HEK293T (cell line): ENCODE measurements around the gene TTC33.
"Not testable (repeated sequence)": the region's sequence is repeated elsewhere in the genome, so short reads cannot be mapped to it uniquely, and the experiment has no call there.

Source experiments
- CTCF ChIA-PET: fragments of 350-600 bp; formaldehyde crosslinking; extraction: SDS; loops from one replicate; lab custom pipeline; 2021; ENCODE audit warnings: antibody characterized with exemption, inconsistent platforms; lab: Yijun Ruan, JAX
- POLR2A ChIA-PET: fragments of 350-600 bp; formaldehyde crosslinking; extraction: SDS; loops from one replicate; lab custom pipeline; 2020; ENCODE audit warnings: antibody characterized with exemption, inconsistent platforms; lab: Yijun Ruan, JAX
- DNase-seq: peaks from one replicate; pipeline ENCODE4 v3.0.0; 2012; ENCODE audit warnings: mixed read lengths; ENCODE audit errors: extremely low spot score
- ARNT ChIP-seq: fragments of 450-650 bp; IDR thresholded peaks from 2 replicates; pipeline ENCODE4 v1.6.1; 2017; ENCODE audit warnings: mild to moderate bottlenecking
- BHLHE40 ChIP-seq: fragments of 450-650 bp; IDR thresholded peaks from 2 replicates; pipeline ENCODE4 v1.6.1; 2016; ENCODE audit warnings: mild to moderate bottlenecking, moderate library complexity, borderline replicate concordance
- CTBP1 ChIP-seq: fragments of 450-650 bp; IDR thresholded peaks from 2 replicates; pipeline ENCODE4 v1.6.1; 2016; ENCODE audit warnings: borderline replicate concordance
- ELF4 ChIP-seq: fragments of 450-650 bp; IDR thresholded peaks from 2 replicates; pipeline ENCODE4 v1.6.1; 2017; ENCODE audit warnings: antibody characterized with exemption
- FOXA1 ChIP-seq: fragments of 450-650 bp; IDR thresholded peaks from 2 replicates; pipeline ENCODE4 v1.6.1; 2016; ENCODE audit warnings: mild to moderate bottlenecking
- FOXK2 ChIP-seq: fragments of 450-650 bp; IDR thresholded peaks from 2 replicates; pipeline ENCODE4 v1.6.1; 2016; ENCODE audit warnings: mild to moderate bottlenecking
- FOXM1 ChIP-seq: fragments of 450-650 bp; IDR thresholded peaks from 2 replicates; pipeline ENCODE4 v1.6.1; 2017; ENCODE audit warnings: mild to moderate bottlenecking, borderline replicate concordance
- HDGF ChIP-seq: fragments of 450-650 bp; IDR thresholded peaks from 2 replicates; pipeline ENCODE4 v1.6.1; 2017; ENCODE audit warnings: antibody characterized with exemption, borderline replicate concordance
- L3MBTL2 ChIP-seq: fragments of 450-650 bp; conservative IDR thresholded peaks from 2 replicates; pipeline ENCODE4 v1.6.1; 2016; ENCODE audit warnings: mild to moderate bottlenecking
- LEF1 ChIP-seq: fragments of 450-650 bp; IDR thresholded peaks from 2 replicates; pipeline ENCODE4 v1.6.1; 2017; ENCODE audit warnings: mild to moderate bottlenecking, borderline replicate concordance
- NFRKB ChIP-seq: fragments of 450-650 bp; IDR thresholded peaks from 2 replicates; pipeline ENCODE4 v1.6.1; 2016; ENCODE audit warnings: mild to moderate bottlenecking, moderate library complexity
- SP1 ChIP-seq: fragments of 450-650 bp; IDR thresholded peaks from 2 replicates; pipeline ENCODE4 v1.6.1; 2017
- SUZ12 ChIP-seq: fragments of 450-650 bp; IDR thresholded peaks from 2 replicates; pipeline ENCODE4 v1.6.1; 2016; ENCODE audit warnings: mild to moderate bottlenecking
- TARDBP ChIP-seq: fragments of 450-650 bp; IDR thresholded peaks from 2 replicates; pipeline ENCODE4 v1.6.1; 2016
- ZNF384 ChIP-seq: fragments of 450-650 bp; IDR thresholded peaks from 2 replicates; pipeline ENCODE4 v1.6.1; 2016
- TF ChIP-seq, protein P1 (sequence below): fragments of 450-650 bp; IDR thresholded peaks from 2 replicates; pipeline ENCODE4 v1.6.1; 2016

TTC33 gene

DNA sequence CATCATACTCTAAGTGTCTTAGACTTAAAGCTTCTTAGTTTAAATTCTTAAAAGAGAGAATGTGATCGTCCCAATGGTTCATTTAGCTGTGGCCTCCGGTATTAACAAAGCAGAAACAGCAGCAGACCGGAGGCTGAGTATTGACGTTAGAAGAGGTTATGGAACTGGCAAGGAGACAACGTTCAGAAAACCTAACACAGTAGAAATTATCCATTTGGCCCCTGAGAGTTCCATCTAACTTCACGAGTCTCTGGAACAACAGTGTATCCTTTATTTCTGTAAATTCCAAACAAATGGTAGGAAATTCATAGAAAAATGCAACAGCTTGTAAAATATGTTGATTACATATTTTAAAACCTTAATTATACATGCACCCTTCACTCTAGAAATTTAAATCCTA, 183.4 kb downstream of the TTC33 start:
- POLR2A ChIA-PET: no interaction called here
- no peak for DNase-seq

DNA sequence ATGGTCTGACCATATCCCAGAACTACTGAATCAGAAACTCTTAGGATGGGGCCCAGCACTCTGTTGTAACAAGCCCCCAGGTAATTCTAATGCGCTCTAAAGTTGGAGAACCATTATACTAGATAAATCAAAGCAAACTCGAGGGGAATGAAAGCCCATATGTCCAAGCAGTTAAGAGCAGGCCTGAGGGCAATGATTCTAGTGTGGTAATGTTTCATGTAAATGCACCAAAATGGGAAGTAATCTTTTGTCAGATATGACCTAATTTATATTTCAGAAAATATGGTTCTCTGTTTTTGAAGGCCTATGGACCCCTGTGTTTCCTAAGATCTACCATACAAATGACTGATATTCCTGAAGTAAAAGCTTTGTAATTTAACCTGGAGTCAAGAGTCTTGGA, 184.0 kb downstream of the TTC33 start:
- no peak for DNase-seq
- TF ChIP-seq LEF1: no peak
- no peak for TF ChIP-seq NFRKB
- no peak for TF ChIP-seq TARDBP
- no peak for TF ChIP-seq FOXK2
- TF ChIP-seq CTBP1: no peak
- TF ChIP-seq BHLHE40: no peak
- TF ChIP-seq, protein P1, sequence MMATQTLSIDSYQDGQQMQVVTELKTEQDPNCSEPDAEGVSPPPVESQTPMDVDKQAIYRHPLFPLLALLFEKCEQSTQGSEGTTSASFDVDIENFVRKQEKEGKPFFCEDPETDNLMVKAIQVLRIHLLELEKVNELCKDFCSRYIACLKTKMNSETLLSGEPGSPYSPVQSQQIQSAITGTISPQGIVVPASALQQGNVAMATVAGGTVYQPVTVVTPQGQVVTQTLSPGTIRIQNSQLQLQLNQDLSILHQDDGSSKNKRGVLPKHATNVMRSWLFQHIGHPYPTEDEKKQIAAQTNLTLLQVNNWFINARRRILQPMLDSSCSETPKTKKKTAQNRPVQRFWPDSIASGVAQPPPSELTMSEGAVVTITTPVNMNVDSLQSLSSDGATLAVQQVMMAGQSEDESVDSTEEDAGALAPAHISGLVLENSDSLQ: no peak
- ChIA-PET CTCF (no interaction called here), POLR2A (no interaction called here)

More for the DNA sequence above, 183.4 kb downstream of the TTC33 start:
- CTCF ChIA-PET: no interaction called here
- TF ChIP-seq ELF4 (no peak), ZNF384 (no peak)

DNA sequence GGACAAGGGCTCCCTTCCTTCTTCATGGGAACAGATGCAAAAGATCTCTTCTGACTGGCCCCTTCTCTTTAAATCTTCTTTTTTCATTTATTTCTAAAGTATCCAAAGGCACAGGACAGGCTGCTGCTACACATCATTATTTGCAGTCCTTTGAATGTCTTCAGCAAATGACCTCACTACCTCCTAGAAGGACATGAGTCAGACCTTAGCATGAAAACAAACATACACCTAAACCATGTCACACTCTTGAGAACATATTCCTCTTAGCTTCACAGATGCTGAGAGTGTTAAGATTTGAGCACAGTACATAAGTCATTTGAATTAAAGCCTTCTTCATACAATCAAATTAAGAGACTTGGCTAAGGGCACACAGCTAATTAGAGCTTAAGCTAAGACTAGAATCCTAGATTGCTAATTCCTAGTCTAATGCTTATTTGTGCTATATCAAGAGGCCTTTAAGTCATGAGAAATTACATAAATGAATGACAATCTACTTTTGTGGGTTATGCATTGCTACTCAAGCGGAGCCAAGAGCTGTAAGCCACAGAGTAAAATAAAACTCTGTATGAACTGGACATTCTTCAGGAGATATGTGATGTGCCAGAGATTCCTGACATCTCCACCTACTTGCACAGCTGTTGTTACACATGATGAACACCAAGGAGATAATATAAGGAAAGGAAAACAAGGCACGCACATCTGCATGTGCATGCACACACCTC, 185.2 kb downstream of the TTC33 start:
- CTCF ChIA-PET: no interaction called here
- no peak for DNase-seq
- TF ChIP-seq FOXM1: no peak
- TF ChIP-seq HDGF: no peak
- no peak for TF ChIP-seq CTBP1
- TF ChIP-seq LEF1: no peak
- TF ChIP-seq FOXA1: no peak
- no peak for TF ChIP-seq SP1
- no peak for TF ChIP-seq SUZ12
- POLR2A ChIA-PET: no interaction called here

DNA sequence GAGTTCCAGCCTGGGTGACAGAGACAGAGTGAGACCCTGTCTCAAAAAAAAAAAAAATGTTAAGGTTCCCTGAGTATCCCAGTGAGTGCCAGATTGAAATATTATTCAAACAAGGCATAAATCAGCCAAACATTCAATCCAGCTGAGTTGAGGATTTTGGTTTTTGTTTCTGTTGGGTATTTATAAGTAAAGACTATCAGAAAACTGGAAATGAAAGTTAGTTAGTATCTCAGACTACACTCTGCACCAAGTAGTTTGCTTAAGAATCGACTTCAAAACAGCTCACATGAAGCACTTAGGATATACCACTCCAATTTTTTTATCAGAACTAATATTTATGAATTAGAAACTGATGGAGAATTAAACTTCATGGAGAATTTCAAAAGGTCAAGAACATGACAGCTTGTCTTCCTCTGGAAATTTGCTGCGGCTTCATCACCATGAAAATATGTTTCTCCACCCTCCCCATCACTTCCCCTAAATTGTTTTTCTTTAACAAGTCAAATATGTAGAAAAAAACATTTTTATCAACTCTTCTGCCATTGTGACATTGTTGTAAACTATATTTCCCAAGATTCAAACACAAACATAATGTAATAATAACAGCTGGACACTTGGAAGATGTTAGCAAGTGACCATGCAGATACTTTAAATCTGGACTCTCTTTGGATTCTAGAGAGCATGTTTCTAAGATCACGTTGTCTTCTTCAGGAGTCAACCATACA, 186.1 kb downstream of the TTC33 start:
- ChIA-PET POLR2A (no interaction called here), CTCF (no interaction called here)
- TF ChIP-seq ELF4 (no peak), CTBP1 (no peak), SUZ12 (no peak), FOXA1 (no peak), HDGF (no peak), NFRKB (no peak), ZNF384 (no peak), TARDBP (no peak), L3MBTL2 (no peak), BHLHE40 (no peak), FOXK2 (no peak)
- TF ChIP-seq, protein P1: no peak
- DNase-seq: no peak

DNA sequence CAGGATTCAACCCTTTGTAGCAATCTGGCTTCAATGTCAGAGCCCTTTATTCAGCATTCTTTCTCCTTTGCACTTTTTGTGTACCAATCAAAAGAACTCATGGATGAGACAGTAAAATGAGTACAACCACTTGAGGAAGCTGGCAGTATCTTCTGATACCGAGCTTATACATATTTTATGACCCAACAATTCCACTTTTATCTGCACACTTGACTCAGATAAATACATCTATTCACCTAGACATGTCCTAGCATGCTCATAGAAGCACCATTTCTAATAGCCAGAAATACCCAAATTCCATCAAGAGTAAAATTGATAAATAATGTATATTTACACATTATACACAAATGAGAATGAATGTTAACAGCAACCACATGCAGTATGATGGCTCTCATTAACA, 187.2 kb downstream of the TTC33 start:
- DNase-seq: no peak
- POLR2A ChIA-PET: no interaction called here
- TF ChIP-seq HDGF: no peak
- no peak for TF ChIP-seq ELF4
- TF ChIP-seq CTBP1: no peak
- TF ChIP-seq LEF1: no peak
- no peak for TF ChIP-seq L3MBTL2
- TF ChIP-seq SUZ12: no peak
- TF ChIP-seq BHLHE40: no peak
- TF ChIP-seq, protein P1: no peak
- TF ChIP-seq SP1: no peak
- TF ChIP-seq FOXA1: no peak
- no peak for TF ChIP-seq ZNF384
- TF ChIP-seq TARDBP: no peak
- no peak for TF ChIP-seq NFRKB
- CTCF ChIA-PET: no interaction called here

DNA sequence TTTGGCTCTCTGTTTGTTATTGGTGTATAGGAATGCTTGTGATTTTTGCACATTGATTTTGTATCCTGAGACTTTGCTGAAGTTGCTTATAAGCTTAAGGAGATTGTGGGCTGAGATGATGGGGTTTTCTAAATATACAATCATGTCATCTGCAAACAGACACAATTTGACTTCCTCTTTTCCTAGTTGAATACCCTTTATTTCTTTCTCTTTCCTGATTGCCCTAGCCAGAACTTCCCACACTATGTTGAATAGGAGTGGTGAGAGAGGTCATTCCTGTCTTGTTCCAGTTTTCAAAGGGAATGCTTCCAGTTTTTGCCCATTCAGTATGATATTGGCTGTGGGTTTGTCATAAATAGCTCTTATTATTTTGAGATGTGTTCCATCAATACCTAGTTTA, 192.6 kb downstream of the TTC33 start:
- POLR2A ChIA-PET, DNase-seq, CTCF ChIA-PET: not testable (repeated sequence)

DNA sequence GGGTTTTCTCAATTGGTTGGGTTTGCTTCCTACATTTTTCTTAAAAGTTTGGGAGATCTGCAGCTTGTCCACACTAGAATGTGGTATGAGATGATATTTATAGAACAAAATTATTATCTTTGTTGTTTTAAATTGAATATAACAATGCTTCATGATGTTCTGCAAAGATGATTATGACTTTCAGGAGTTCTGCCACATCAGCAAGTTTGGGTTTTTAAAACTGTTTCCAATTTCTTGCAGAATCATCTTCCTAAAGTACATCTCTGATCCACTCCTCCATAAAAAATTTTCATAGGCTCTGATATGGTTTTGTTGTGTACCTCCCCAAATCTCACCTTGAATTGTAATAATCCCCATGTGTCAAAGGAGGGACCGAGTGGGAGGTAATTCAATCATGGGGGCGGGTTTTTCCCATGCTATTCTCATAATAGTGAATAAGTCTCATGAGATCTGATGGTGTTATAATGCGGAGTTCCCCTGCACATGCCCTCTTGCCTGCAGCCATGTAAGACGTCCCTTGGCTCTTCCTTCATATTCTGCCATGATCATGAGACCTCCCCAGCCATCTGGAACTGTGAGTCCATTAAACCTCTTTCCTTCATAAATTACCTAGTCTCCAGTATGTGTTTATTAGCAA, 195.2 kb downstream of the TTC33 start:
- TF ChIP-seq LEF1 (no peak), SUZ12 (no peak), ARNT (no peak), L3MBTL2 (no peak), NFRKB (no peak), TARDBP (no peak), BHLHE40 (no peak), HDGF (no peak), CTBP1 (no peak), ELF4 (no peak), FOXK2 (no peak), ZNF384 (no peak), SP1 (no peak), FOXA1 (no peak), FOXM1 (no peak)
- TF ChIP-seq, protein P1: no peak
- no peak for DNase-seq
- ChIA-PET POLR2A (no interaction called here), CTCF (no interaction called here)
